Measurements from ENCODE around the gene ARHGAP22. TPM values are rescaled to one million over a fixed set of nuclear protein-coding genes. Genes with fewer than 3 reads are reported as not detected.
A peak's percentile ranks its signal among the peaks of the same experiment; 100 is the strongest.

The ARHGAP22 gene
- total and polyA plus RNA-seq, 11 donors: 1.1 to 9.5 (median 2.8) TPM

DNA sequence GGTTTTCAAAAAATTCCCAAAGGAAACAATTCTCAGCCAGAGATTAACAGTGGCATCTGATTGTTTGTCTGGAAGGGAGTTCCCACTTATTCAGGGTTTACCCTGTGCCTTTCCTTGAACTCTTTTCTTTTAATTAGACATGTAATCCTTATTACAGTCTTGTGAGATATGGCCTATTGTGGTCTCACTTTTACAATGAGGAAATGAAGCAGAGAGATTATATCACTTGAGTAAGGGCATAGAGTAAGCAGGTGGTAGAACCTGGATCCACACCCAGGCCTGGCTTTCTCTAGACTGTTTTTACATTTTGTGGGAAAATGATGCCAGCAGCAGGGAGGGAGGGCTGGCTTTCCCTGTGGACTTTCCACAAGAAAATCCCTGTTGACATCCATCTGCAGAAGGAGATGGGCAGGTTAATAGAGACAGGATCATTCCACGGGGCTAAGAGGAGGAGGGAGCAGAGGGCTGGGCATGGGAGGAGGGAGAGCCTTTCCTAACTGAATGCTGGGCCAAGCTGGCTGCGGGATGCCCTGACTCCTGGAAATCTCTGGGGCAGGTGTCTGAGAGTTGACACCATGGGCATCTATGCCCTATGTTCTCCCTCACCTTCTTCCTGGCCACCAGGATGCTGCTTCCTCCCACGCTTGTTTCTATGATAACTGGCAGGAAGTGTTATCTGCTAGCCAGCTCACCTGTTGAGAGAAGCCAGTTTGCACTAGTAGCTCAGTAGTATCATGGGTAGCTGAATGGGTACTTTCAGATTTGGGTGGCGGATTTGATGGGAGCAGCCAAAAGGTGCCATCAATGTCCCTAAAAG lies 28.7 kb upstream of the ARHGAP22 start:
- Histone ChIP-seq H3K27ac (peak overlapping the region in 4 of 12 donors; percentile 4 to 86 (median 18)), H3K4me3 (no peak overlapping the region), H3K36me3 (no peaks in the 10 kb centered on the region), H3K27me3 (no peaks in the 10 kb centered on the region), H3K4me1 (peaks cover 0 to 51% (median 12%) of the 10 kb centered on the region in 12 donors), H3K9me3 (no peaks in the 10 kb centered on the region)
- no peak for TF ChIP-seq POLR2A (IDR thresholded peaks at IDR 0.05)
- TF ChIP-seq, protein P1, sequence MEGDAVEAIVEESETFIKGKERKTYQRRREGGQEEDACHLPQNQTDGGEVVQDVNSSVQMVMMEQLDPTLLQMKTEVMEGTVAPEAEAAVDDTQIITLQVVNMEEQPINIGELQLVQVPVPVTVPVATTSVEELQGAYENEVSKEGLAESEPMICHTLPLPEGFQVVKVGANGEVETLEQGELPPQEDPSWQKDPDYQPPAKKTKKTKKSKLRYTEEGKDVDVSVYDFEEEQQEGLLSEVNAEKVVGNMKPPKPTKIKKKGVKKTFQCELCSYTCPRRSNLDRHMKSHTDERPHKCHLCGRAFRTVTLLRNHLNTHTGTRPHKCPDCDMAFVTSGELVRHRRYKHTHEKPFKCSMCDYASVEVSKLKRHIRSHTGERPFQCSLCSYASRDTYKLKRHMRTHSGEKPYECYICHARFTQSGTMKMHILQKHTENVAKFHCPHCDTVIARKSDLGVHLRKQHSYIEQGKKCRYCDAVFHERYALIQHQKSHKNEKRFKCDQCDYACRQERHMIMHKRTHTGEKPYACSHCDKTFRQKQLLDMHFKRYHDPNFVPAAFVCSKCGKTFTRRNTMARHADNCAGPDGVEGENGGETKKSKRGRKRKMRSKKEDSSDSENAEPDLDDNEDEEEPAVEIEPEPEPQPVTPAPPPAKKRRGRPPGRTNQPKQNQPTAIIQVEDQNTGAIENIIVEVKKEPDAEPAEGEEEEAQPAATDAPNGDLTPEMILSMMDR (IDR thresholded peaks at IDR 0.05): no peak
- no peak for ATAC-seq
- intact Hi-C loops (cut with DNase I): no loop called here
- 78 to 90% (median 88%) methylated on average over 4 of the region's 4 CpGs for WGBS, 4 donors
- no peak for DNase-seq

- no peak overlapping the region for H3K4me3 ChIP-seq
- H3K27me3 ChIP-seq: no peaks in the 10 kb centered on the region
- intact Hi-C loops (cut with DNase I): no loop called here
- DNase-seq (no peak), ATAC-seq (no peak)
- no peak for TF ChIP-seq POLR2A (IDR thresholded peaks at IDR 0.05)
- TF ChIP-seq, protein P1 (IDR thresholded peaks at IDR 0.05): no peak
- no peak overlapping the region for H3K27ac ChIP-seq
- H3K36me3 ChIP-seq: no peaks in the 10 kb centered on the region
- no peaks in the 10 kb centered on the region for H3K9me3 ChIP-seq
- WGBS, 4 donors: 88 to 97% (median 95%) methylated on average over 1 of the region's 1 CpG
- H3K4me1 ChIP-seq: peaks cover 0 to 40% (median 12%) of the 10 kb centered on the region in 12 donors
Observed at GRCh38 chr10:48632166-48632565, 27.3 kb upstream of the ARHGAP22 start.

DNA sequence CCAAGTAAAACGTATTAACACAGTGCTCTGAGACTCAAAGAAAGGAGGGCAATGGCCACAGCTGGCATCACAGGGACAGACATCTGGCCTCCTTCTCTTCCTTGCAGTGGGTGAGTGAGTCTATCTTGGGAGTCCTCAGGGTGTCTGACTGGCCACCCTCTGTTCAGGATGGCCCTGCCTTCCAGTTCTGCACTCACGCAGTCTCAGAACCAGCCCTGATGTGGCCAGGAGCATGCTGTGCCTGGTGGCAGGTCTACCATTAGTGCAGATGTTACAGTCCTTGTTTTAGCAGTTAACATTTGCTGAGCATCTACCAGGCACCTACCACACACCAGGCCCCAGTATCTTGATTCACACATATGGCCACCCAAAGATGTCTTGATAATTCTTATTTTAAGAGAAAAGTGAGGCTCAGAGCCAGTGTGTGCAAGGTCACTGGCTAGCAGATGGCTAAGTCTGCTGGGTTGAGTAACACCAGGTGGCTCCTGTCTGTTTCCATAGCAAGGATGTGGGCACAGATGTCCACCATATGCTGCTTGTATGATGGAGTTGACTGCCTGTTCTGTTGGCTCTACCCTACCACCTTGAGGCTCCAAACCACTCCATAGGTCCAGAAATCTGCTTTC lies 23.2 kb upstream of the ARHGAP22 start:
- Histone ChIP-seq H3K4me1 (peaks cover 0 to 19% (median 0%) of the 10 kb centered on the region in 12 donors), H3K4me3 (no peak overlapping the region), H3K27ac (no peak overlapping the region), H3K9me3 (no peaks in the 10 kb centered on the region), H3K27me3 (no peaks in the 10 kb centered on the region), H3K36me3 (no peaks in the 10 kb centered on the region)
- ATAC-seq (no peak), DNase-seq (no peak)
- intact Hi-C loops (cut with DNase I): no loop called here
- WGBS, 4 donors: 81 to 97% (median 91%) methylated on average over 2 of the region's 2 CpGs
- TF ChIP-seq, protein P1 (IDR thresholded peaks at IDR 0.05): no peak
- TF ChIP-seq POLR2A (IDR thresholded peaks at IDR 0.05): no peak

DNA sequence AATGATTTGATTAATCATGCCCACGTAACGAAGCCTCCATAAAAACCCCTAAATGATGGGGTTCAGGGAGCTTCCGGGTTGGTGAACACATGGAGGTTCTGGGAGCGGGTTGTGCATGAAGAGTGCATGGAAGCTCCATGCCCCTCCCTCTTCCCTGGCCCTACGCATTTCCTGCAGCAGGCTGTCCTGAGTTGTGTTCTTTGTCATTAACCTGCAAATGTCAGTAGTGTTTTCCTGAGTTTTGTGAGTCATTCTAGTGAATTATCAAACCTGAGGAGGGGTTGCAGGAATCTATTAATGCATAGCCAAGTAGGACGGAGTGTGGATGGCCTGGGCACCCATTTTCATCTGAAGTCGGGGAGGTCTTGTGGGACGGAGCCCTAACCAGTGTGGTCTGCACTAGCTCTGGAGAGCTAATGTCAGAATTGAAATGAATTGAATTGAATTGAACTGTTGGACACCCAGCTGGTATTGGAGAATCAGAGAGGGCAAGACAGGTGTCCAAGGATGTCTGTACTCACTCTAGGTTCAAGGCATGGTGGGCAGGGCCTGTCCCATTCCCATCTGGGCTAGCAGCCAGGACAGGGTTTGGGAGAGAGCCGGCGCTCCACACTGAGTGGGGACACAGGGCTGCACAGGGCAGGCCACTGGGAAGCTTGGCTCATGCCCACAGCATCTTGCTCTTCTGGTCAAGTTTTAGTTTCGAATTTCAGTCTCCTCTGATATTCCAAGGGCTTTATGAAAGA lies 22.3 kb upstream of the ARHGAP22 start:
- TF ChIP-seq, protein P1 (IDR thresholded peaks at IDR 0.05): no peak
- no peak for TF ChIP-seq POLR2A (IDR thresholded peaks at IDR 0.05)
- intact Hi-C loops (cut with DNase I): no loop called here
- no peaks in the 10 kb centered on the region for H3K27me3 ChIP-seq
- no peaks in the 10 kb centered on the region for H3K9me3 ChIP-seq
- peaks cover 0 to 20% (median 0%) of the 10 kb centered on the region in 12 donors for H3K4me1 ChIP-seq
- WGBS, 4 donors: 85 to 93% (median 88%) methylated on average over 8 to 11 of the region's 11 CpGs
- no peak overlapping the region for H3K4me3 ChIP-seq
- no peak for ATAC-seq
- no peak for DNase-seq
- no peaks in the 10 kb centered on the region for H3K36me3 ChIP-seq
- H3K27ac ChIP-seq: no peak overlapping the region

Measured in heart left ventricle (tissue), 16 donors.